ENCODE results near the gene PGC. TPM values are rescaled to one million over a fixed set of nuclear protein-coding genes. Genes with fewer than 3 reads are reported as not detected.

PGC gene
- total and polyA plus RNA-seq, 7 donors = 0.07 to 12.6 (median 9.2) TPM; not detected in 4

DNA sequence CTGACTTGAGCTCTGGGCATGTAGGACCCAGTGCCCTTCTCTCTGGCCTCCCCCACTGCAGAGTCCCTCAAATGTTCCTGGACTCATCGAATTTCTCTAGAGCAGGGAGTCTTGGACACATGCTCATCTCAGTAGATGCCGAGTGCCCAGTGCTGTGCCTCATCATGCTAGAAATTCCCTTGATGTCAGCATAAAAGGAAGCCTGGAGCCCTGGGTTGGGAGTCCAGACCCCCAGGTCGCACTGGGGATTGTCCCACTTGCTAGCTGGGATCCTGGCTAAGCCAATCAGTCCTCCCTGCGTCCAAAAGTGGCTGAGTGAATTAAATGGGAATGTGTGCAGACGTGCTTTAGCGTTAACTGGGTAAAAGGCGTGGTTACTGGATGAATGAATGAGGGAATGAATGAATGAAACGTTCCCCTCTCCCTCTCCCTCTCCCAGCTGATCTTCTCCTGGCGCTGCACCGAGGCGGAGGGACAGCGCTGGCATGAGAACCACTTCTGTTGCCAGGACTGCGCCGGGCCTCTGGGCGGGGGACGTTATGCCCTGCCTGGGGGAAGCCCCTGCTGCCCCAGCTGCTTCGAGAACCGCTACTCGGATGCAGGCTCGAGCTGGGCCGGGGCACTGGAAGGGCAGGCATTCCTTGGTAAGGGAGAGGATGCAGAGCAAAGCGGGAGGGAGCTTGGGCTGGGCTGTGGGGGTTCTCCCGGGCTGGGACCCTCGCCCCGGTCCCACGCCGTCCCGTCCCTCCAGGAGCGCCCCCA is 38.7 kb upstream of the PGC start:
- Histone ChIP-seq H3K27me3 (no peaks in the 10 kb centered on the region), H3K4me1 (peaks cover 0 to 42% (median 34%) of the 10 kb centered on the region in 4 donors), H3K36me3 (peaks cover 0 to 22% (median 8%) of the 10 kb centered on the region in 4 donors), H3K9me3 (no peaks in the 10 kb centered on the region), H3K4me3 (peak overlapping the region; percentile 68 to 89 (median 83)), H3K27ac (peak overlapping the region; percentile 91 to 98 (median 96))
- DNase-seq = no peak
- 17 to 32% methylated on average over 29 of the region's 29 CpGs for WGBS, 2 donors
- TF ChIP-seq POLR2A (IDR thresholded peaks at IDR 0.05) (no peak), POLR2AphosphoS5 (IDR thresholded peaks at IDR 0.05) (no peak), EP300 (IDR thresholded peaks at IDR 0.05) (no peak)
- TF ChIP-seq, protein P1, sequence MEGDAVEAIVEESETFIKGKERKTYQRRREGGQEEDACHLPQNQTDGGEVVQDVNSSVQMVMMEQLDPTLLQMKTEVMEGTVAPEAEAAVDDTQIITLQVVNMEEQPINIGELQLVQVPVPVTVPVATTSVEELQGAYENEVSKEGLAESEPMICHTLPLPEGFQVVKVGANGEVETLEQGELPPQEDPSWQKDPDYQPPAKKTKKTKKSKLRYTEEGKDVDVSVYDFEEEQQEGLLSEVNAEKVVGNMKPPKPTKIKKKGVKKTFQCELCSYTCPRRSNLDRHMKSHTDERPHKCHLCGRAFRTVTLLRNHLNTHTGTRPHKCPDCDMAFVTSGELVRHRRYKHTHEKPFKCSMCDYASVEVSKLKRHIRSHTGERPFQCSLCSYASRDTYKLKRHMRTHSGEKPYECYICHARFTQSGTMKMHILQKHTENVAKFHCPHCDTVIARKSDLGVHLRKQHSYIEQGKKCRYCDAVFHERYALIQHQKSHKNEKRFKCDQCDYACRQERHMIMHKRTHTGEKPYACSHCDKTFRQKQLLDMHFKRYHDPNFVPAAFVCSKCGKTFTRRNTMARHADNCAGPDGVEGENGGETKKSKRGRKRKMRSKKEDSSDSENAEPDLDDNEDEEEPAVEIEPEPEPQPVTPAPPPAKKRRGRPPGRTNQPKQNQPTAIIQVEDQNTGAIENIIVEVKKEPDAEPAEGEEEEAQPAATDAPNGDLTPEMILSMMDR (IDR thresholded peaks at IDR 0.05) = no peak
- intact Hi-C loops (cut with DNase I) = loop anchor here (2.0 to 10.0 kb wide), 5 partner anchors 51 to 711 kb away; partner anchors contain the start of genes NFYA, OARD1, TFEB and USP49

DNA sequence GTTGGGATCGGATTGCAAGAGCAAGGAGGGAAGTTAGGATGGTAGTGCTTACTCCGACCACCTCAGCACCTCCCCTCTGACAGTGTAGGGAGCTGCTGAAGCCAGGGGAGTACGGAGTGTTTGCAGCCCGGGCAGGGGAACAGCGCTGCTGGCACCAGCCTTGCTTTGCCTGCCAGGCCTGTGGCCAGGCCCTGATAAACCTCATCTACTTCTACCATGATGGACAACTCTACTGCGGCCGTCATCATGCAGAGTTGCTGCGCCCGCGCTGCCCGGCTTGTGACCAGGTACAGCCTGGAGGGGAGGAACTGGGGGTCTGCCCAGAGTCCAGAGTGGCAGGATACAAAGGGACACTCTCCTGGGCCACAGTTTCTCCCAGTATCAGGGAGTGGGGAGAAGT is 38.1 kb upstream of the PGC start:
- DNase-seq = no peak
- no peak overlapping the region for H3K4me3 ChIP-seq
- intact Hi-C loops (cut with DNase I) = loop anchor here (5.0 to 10.0 kb wide), 3 partner anchors 78 to 710 kb away; partner anchors contain the start of genes NFYA, OARD1 and USP49
- H3K27me3 ChIP-seq = no peaks in the 10 kb centered on the region
- H3K4me1 ChIP-seq = peaks cover 0 to 45% (median 37%) of the 10 kb centered on the region in 4 donors
- TF ChIP-seq, protein P1 (IDR thresholded peaks at IDR 0.05) = no peak
- no peak for TF ChIP-seq EP300 (IDR thresholded peaks at IDR 0.05)
- TF ChIP-seq POLR2AphosphoS5 (IDR thresholded peaks at IDR 0.05) = no peak
- no peak for TF ChIP-seq POLR2A (IDR thresholded peaks at IDR 0.05)
- WGBS, 2 donors = 94% methylated on average over 11 of the region's 11 CpGs
- peaks cover 0 to 16% (median 4%) of the 10 kb centered on the region in 4 donors for H3K36me3 ChIP-seq
- H3K9me3 ChIP-seq = no peaks in the 10 kb centered on the region
- peak overlapping the region in 2 of 4 donors; percentile 98 for H3K27ac ChIP-seq

DNA sequence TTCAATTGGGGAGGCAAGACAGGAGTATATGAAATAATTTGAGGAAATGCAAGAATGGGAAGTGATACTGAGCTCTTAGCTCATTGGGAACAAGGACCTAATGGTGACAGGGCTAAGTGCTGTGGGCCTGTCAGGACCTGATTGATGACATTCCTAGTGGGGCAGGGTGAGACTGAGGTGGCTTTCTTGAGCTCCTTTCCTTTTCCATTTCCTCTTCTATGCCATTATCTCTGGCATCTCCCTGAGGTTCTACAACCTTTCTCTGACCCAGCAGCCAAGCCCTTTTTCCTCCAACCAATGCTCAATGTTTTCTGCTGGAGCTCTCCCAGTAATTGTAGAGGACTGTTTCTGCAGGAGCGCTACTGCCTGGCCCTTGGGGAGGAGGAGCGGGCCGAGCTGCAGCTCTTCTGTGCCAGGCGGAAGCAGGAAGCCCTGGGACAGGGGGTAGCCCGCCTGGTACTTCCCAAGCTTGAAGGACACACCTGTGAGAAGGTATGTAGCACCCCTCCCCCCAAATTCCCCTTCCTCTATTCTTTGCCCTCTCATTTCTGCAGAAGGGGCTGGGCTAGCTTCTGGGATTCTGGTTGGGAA is 37.5 kb upstream of the PGC start:
- 75 to 90% methylated on average over 5 of the region's 5 CpGs for WGBS, 2 donors
- H3K36me3 ChIP-seq = peaks cover 0 to 11% (median 2%) of the 10 kb centered on the region in 4 donors
- intact Hi-C loops (cut with DNase I) = loop anchor here (5.0 to 10.0 kb wide), 5 partner anchors 77 to 710 kb away; partner anchors contain the start of genes CCND3, MRPS10, NFYA and OARD1
- no peak overlapping the region for H3K27ac ChIP-seq
- no peaks in the 10 kb centered on the region for H3K9me3 ChIP-seq
- H3K4me3 ChIP-seq = no peak overlapping the region
- H3K27me3 ChIP-seq = no peaks in the 10 kb centered on the region
- TF ChIP-seq, protein P1 (IDR thresholded peaks at IDR 0.05) = no peak
- TF ChIP-seq POLR2AphosphoS5 (IDR thresholded peaks at IDR 0.05) (no peak), POLR2A (IDR thresholded peaks at IDR 0.05) (no peak), EP300 (IDR thresholded peaks at IDR 0.05) (no peak)
- no peak for DNase-seq
- peaks cover 0 to 45% (median 37%) of the 10 kb centered on the region in 4 donors for H3K4me1 ChIP-seq

DNA sequence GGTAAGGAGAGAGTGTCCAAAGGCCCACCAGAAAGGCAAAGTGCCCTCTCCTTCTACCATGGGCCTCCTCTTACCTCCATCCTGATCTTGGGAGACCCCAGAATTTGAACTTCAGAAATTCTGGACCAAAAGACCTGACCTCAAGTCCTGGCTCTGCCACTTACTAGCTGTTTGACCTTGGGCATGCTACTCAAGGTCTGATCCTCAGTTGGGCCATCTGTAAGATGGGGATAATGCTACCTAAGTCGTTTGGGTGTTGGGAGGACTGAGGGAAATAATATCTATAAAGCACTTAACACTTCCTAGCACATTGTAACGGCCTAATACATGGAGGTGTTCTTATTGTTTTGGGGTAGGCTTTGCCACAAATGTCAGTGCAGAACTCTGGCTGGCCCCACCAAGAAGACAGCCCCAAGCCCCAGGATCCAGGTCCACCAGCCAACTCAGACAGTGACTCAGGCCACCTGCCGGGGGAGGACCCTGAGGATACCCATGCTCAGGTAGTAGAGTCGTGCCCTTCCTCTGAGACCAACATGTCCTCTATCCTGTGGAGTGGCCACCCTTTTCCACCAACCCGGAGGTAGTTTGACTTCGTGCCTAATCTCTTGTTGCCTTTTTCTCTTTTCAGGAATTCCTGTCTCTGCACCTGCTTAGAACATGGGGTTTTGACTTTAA is 36.0 kb upstream of the PGC start:
- intact Hi-C loops (cut with DNase I) = loop anchor here (5.0 to 10.0 kb wide), 4 partner anchors 112 to 708 kb away; partner anchors contain the start of genes CCND3, MRPS10, NFYA and OARD1
- DNase-seq = no peak
- H3K4me3 ChIP-seq = no peak overlapping the region
- H3K27ac ChIP-seq = no peak overlapping the region
- TF ChIP-seq POLR2AphosphoS5 (IDR thresholded peaks at IDR 0.05) (no peak), POLR2A (IDR thresholded peaks at IDR 0.05) (no peak), EP300 (IDR thresholded peaks at IDR 0.05) (no peak)
- TF ChIP-seq, protein P1 (IDR thresholded peaks at IDR 0.05) = no peak
- H3K36me3 ChIP-seq = no peaks in the 10 kb centered on the region
- H3K4me1 ChIP-seq = peaks cover 0 to 43% (median 37%) of the 10 kb centered on the region in 4 donors
- no peaks in the 10 kb centered on the region for H3K27me3 ChIP-seq
- H3K9me3 ChIP-seq = no peaks in the 10 kb centered on the region
- WGBS, 2 donors = 84 to 88% methylated on average over 6 of the region's 6 CpGs

Measured in sigmoid colon (tissue), 7 donors.